D721Med (cell line): ENCODE data around the gene MACROH2A1.
"Not testable (repeated sequence)": the region's sequence is repeated elsewhere in the genome, so short reads cannot be mapped to it uniquely, and the experiment has no call there.

Source experiments
- DNase-seq: peaks from one replicate; pipeline ENCODE4 v3.0.0; 2011; ENCODE audit warnings: low spot score; ENCODE audit not compliant: insufficient read length
- FAIRE-seq: peaks from 2 replicates; lab custom pipeline; 2011; peaks lifted over from hg19 to GRCh38; lab: Jason Lieb, UNC
- CTCF ChIP-seq: IDR thresholded peaks from 2 replicates; pipeline ENCODE4 v1.5.1; 2012; ENCODE audit warnings: mild to moderate bottlenecking, control low read depth; ENCODE audit not compliant: insufficient read depth; ENCODE audit errors: missing control alignments

The MACROH2A1 gene

GRCh38 chr5:135371622-135372232 is 27.3 kb downstream of the MACROH2A1 start:
- no peak for TF ChIP-seq CTCF
- FAIRE-seq, result no peak
- DNase-seq, result no peak

DNA sequence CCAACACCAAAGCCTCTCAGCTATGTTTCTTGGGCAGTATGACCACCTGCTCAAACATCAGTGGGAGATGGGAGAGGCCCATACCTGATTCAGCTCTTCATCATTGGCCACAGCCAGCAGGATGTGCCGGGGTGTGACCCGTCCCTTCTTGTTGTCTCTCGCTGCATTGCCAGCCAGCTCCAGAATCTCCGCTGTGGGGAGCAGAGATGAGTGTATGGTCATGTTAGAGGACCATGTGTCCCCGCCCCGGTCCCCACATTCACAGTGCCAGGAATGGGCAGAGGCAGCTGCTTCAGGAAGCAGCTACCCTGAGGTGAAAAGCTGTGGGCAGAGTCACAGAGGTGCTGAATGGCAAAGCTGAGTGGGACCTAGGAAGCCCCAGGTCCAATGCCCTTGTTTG is 29.1 kb downstream of the MACROH2A1 start:
- DNase-seq (no peak), FAIRE-seq (no peak)
- TF ChIP-seq CTCF, result no peak

DNA sequence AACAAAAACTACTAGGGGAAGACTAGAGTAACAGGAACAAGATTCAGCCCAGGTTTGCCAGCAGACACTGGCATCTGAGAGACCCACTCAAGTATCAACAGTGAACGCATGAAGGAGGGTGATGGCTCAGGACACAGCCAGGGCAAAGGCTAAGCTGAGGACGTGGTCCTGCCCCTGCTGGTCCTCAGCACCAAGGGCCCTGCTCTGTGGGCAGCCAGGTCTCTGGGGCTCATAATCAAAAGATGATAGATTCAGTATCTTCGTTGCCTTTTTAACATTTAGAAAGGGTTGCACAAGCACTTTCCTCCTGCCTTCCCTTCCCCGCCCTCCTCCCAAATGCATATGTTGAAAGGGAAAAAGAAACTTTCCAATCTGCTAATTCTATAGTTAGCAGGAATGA is 31.5 kb downstream of the MACROH2A1 start:
- TF ChIP-seq CTCF, result no peak
- FAIRE-seq (no peak), DNase-seq (no peak)

DNA sequence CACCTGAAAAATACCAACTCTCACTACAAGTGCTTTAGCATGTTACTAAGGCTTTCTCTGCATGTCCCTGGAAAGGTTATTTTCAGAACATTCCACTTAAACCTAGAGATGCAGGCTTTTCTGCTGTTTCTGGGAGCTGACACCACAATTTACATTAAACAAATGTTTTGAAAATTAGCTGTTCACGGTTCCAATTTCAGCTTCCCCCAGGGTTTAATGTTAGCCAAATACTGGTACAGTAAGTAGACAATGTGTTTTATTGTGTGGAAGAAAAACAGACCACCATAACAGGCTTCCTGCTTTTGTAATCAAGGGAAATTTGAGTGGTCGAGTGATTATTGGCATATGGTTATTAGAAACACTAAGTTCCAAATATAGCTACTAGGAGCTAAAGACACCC is 32.0 kb downstream of the MACROH2A1 start:
- no peak for DNase-seq
- no peak for FAIRE-seq
- TF ChIP-seq CTCF, result no peak

DNA sequence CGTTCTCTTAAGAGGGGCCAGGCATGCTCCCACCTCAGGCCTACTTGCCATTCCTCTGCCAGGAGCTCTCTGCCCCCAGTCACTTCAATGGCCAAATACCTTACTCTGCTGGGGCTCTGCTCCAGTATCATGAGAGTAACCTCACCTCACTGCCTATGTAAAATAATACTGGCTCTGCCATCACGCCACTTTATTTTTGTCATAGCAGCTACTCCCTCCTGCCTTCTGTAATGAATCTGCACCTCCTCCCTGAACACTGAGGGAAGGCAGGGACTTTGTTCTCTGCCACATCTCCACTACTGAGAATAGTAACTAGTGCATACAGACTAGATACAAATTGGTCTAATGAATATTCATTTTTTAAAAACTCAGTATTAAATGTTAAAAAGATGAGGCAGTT is 33.8 kb downstream of the MACROH2A1 start:
- FAIRE-seq (no peak), DNase-seq (no peak)
- TF ChIP-seq CTCF, result no peak

- DNase-seq, result no peak
- FAIRE-seq, result no peak
- no peak for TF ChIP-seq CTCF
These were observed 34.4 kb downstream of the MACROH2A1 start for GRCh38 chr5:135364421-135365262.

DNA sequence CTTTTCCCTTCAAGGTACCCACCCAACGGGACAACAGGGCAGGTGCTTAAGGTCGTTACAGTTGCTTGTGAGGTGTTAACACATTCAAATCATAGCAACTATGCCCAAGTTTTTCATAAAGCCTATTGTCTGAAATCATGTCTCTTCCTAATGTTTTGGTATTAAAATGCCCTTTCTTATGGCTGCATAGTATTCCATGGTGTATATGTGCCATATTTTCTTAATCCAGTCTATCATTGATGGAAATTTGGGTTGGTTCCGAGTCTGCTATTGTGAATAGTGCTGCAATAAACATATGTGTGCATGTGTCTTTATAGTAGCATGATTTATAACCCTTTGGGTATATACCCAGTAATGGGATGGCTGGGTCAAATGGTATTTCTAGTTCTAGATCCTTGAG is 35.7 kb downstream of the MACROH2A1 start:
- DNase-seq, FAIRE-seq: not testable (repeated sequence)
